Ovary (tissue), 9 donors: ENCODE data around the gene MPV17L2. TPM values are rescaled to one million over a fixed set of nuclear protein-coding genes. Genes with fewer than 3 reads are reported as not detected.
"Not testable (repeated sequence)": the region's sequence is repeated elsewhere in the genome, so short reads cannot be mapped to it uniquely, and the experiment has no call there.

Experiments used
- DNase-seq, 5 donors: peaks; one replicate each; pipeline ENCODE4 v3.0.0-alpha.2; 2019 to 2020
- H3K27ac ChIP-seq, 2 donors: fragments of 200-600 bp; one replicate each; pipeline versions ENCODE4 v1.5.1 to v1.8.0; 2019 to 2022
- H3K27me3 ChIP-seq: fragments of 200-600 bp; one replicate; pipeline ENCODE4 v1.8.0; 2022
- H3K36me3 ChIP-seq: fragments of 200-600 bp; sonication (generic); one replicate; pipeline ENCODE4 v1.5.1; 2019
- H3K4me1 ChIP-seq: one replicate; pipeline ENCODE4 v1.8.1; 2013; ENCODE audit warnings: mild to moderate bottlenecking, moderate library complexity; ENCODE audit not compliant: insufficient read depth
- H3K4me3 ChIP-seq: fragments of 200-600 bp; sonication (generic); one replicate; pipeline ENCODE4 v1.5.1; 2017
- H3K9me3 ChIP-seq, 2 donors: fragments of 200-600 bp in 1 of 2; sonication (generic) in 1 of 2; one replicate each; pipeline versions ENCODE4 v1.5.1 to v1.8.1; 2013 to 2019; ENCODE audit warnings: mild to moderate bottlenecking in 1 of 2, moderate library complexity in 1 of 2
- EP300 ChIP-seq: sonication (generic); formaldehyde crosslinking; IDR thresholded peaks from one replicate; pipeline ENCODE4 v1.6.1; 2017; ENCODE audit warnings: antibody characterized with exemption
- POLR2A ChIP-seq: fragments of 450-650 bp; IDR thresholded peaks from one replicate; pipeline ENCODE4 v1.6.1; 2017; ENCODE audit warnings: antibody characterized with exemption, mild to moderate bottlenecking, moderate library complexity
- WGBS, 3 donors: extraction: QIAGEN DNeasy Blood & Tissue Kit in 1 of 3; methylation state at CpG; one replicate each; pipeline versions ENCODE4 v1.1.5 to v1.1.7; 2013 to 2017; 5-methylcytosine and 5-hydroxymethylcytosine counted together
- intact Hi-C, 4 donors: fragments of 100-400 bp; cut with DNase I; formaldehyde crosslinking; loops; one replicate each; pipeline versions ENCODE4 v1.11.0 to v1.15.1; 2022 to 2023
- polyA plus RNA-seq, 2 donors: library from polyadenylated mRNA; stranded (reverse); fragments of 200-250 nt in 1 of 2; fragments of 350-450 nt in 1 of 2; fragmentation: Illumina TruSeq in 1 of 2; extraction: RNeasy Lipid Tissue Mini Kit (QIAGEN cat#74804) in 1 of 2; gene quantifications; one replicate each; pipeline ENCODE4 v1.2.3, GENCODE V29; 2013 to 2014
- total RNA-seq, 7 donors: library from RNA; depleted of rRNA in 2 of 7; stranded (reverse); fragments of >200 nt in 2 of 7; fragmentation: NEBNext Ultra II Directional in 3 of 7; extraction: Animal tissue kit (Norgen Biotek cat#: 25700) in 3 of 7; gene quantifications; one replicate each; pipeline versions ENCODE4 v1.1.0 to v1.2.4, GENCODE V29; 2016 to 2023
- TF ChIP-seq, protein P1 (sequence below), 3 donors: fragments of 450-650 bp in 2 of 3; fragments of 200-600 bp in 1 of 3; IDR thresholded peaks; one replicate each; pipeline versions ENCODE4 v1.5.1 to v1.8.0; 2016 to 2022; ENCODE audit warnings: antibody characterized with exemption in 3 of 3, mild to moderate bottlenecking in 1 of 3
- donor health status: DM: no; HTN: no; CAD: no; lungs with moderate emphysema.
- donor health status: DM: no; HTN: no; CAD: no.
- donor health status: Bipolar disorder and iron deficiency.
- donor health status: DM: yes; HTN: yes; CAD: no.
- donor health status: DM: no; HTN: no; CAD: no.
- donor health status: DM: yes; HTN: yes; CAD: no.

MPV17L2 gene
- total and polyA plus RNA-seq, 9 donors: 3.5 to 15.2 (median 8.6) TPM

DNA sequence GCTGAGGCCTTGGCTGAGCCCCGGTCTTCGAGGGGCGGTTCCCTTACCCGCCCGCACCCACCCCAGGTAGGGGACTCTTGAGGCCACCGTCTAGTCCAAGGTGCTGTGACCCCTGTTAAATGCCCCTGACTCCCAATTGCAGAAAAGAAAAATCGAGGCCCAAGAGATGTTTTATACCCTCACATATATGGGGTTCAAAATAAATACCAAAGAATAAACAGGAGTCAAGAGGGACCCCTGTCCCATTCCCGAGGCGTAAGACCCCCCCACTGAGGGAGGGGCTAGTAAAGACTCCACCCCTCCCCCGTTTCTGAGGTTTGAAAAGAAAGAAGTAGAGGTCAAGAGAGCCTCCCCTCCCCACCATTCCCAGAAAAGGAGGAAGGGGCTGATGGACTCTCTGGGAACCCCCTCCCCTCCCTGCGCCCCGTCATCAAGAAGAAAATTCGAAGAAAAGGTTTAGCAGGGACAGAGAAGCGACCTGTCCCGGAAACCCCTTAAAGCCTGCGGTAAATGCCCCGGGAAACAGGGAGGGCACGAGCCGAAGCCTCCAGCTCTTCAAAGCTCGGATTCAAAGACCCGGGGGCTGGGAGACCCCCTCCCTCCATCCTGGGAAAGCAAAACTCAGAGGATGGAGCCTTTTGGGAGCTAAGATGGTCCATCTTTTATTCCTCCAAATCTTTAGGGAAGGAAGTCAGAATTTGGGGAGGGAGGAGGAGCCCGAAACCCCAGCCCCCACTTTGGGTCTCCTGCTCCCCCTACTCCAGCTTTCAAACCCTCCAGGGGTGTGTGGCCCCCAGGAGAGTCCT is 11.6 kb downstream of the MPV17L2 start:
- DNase-seq: peak; percentile 77 to 88 (median 85)
- H3K36me3 ChIP-seq: no peaks in the 10 kb centered on the region
- H3K27me3 ChIP-seq: no peaks in the 10 kb centered on the region
- TF ChIP-seq, protein P1, sequence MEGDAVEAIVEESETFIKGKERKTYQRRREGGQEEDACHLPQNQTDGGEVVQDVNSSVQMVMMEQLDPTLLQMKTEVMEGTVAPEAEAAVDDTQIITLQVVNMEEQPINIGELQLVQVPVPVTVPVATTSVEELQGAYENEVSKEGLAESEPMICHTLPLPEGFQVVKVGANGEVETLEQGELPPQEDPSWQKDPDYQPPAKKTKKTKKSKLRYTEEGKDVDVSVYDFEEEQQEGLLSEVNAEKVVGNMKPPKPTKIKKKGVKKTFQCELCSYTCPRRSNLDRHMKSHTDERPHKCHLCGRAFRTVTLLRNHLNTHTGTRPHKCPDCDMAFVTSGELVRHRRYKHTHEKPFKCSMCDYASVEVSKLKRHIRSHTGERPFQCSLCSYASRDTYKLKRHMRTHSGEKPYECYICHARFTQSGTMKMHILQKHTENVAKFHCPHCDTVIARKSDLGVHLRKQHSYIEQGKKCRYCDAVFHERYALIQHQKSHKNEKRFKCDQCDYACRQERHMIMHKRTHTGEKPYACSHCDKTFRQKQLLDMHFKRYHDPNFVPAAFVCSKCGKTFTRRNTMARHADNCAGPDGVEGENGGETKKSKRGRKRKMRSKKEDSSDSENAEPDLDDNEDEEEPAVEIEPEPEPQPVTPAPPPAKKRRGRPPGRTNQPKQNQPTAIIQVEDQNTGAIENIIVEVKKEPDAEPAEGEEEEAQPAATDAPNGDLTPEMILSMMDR (IDR thresholded peaks at IDR 0.05): peak in 1 of 3 donors; percentile 7
- TF ChIP-seq EP300 (no peak), POLR2A (peak; percentile 65)
- H3K9me3 ChIP-seq: no peaks in the 10 kb centered on the region
- peak overlapping the region; percentile 61 for H3K4me3 ChIP-seq
- 0 to 1% (median 0%) methylated on average over 22 of the region's 22 CpGs for WGBS, 3 donors
- intact Hi-C loops: loop anchor here in 2 of 4 donors (5.0 to 10.0 kb wide), 2 partner anchors 123 to 210 kb away; partner anchors contain the start of gene SSBP4 (in 1 of the 2)
- H3K27ac ChIP-seq: peak overlapping the region; percentile 93 to 97
- peaks cover 12% of the 10 kb centered on the region for H3K4me1 ChIP-seq

DNA sequence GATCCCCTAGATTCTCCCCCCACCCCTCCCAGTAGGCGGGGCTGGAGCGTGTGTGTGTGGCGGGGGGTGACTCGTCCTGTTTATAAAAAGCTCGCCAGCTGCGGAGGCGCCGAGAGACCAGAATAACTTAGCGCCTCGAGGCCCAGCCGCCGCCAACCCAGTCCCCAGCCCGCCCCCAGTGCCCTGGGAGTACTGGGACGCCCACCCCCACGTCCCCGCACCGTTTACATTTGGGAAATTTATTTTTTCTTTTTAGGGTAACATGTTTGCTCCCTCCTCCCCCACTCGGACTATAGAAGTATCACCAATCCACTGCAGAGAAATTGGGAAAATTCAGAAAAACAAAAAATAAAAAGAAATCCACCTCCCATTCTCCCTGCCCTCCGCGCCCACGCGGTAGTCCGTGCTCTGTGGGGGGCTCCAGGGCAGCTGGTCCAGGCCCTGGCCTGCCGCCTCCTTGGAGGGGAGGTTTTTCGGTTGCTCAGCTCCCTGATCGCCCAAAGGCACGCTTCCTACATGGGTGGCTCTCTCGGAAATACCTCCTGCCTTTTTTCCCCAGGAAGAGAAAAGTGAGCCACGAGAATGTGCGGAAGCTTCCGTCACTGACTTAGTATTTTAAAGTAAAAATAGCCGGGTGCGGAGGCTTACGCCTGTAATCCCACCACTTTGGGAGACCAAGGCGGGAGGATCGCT is 12.3 kb downstream of the MPV17L2 start:
- no peaks in the 10 kb centered on the region for H3K27me3 ChIP-seq
- WGBS, 3 donors: 5 to 6% (median 5%) methylated on average over 34 to 36 of the region's 36 CpGs
- H3K27ac ChIP-seq: peak overlapping the region; percentile 93 to 97
- no peaks in the 10 kb centered on the region for H3K9me3 ChIP-seq
- H3K4me1 ChIP-seq: peaks cover 12% of the 10 kb centered on the region
- H3K36me3 ChIP-seq: no peaks in the 10 kb centered on the region
- intact Hi-C loops: loop anchor here in 1 of 4 donors (10.0 kb wide), 1 partner anchor 209 kb away; the partner anchor contains the start of gene SSBP4
- no peak for TF ChIP-seq EP300
- TF ChIP-seq, protein P1 (IDR thresholded peaks at IDR 0.05): peak in 1 of 3 donors; percentile 15
- DNase-seq: peak; percentile 92 to 93 (median 92)
- H3K4me3 ChIP-seq: peak overlapping the region; percentile 61

- no peaks in the 10 kb centered on the region for H3K9me3 ChIP-seq
- H3K27ac ChIP-seq: peak overlapping the region; percentile 93 to 97
- DNase-seq: no peak
- intact Hi-C loops: loop anchor here in 1 of 4 donors (10.0 kb wide), 1 partner anchor 209 kb away; the partner anchor contains the start of gene SSBP4
- peak overlapping the region; percentile 61 for H3K4me3 ChIP-seq
- WGBS, 3 donors: 60 to 68% (median 68%) methylated on average over 12 of the region's 12 CpGs
- TF ChIP-seq EP300 (no peak), POLR2A (no peak)
- H3K27me3 ChIP-seq: no peaks in the 10 kb centered on the region
- peaks cover 12% of the 10 kb centered on the region for H3K4me1 ChIP-seq
- H3K36me3 ChIP-seq: no peaks in the 10 kb centered on the region
These were observed 13.0 kb downstream of the MPV17L2 start for GRCh38 chr19:18206018-18206417.

DNA sequence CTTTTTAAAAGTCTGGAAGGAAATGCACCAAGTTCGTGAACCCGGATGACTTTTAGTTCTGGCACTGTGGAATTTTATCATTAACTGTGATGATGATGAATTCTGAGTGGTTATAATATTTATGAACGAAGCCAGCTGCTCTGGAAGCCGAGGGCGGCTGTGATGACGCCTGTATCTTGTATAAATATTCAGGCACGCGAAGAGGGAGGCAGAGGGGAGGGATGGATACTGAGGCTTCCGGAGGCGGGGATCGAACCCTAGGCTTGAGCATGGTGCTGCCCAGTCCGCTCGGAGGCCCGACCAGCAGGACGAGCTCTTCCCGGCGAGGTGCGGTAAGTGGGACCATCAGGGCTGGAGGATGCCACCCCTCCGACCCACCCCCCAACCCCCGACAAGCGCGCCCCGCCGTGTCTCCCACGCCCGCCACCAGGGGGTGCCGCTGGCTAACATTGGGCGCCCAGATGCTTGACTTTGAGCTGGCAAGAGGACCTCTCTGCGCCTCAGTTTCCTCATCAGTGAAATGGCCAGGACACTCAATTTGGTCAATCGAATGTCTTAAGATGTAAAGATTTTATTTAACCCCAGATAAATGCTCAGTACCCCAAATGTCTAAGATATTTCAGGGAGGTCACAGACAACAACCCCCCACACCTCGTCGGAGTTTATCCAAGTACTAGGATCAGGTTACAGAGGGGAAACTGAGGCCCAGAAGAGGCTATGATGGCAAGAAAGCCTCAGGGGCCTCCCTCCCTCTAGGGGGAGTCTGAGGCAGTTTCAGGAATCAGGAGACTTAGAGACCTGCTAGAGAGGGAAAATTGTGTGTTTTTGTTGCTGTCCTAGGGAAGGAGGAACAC is 15.3 kb downstream of the MPV17L2 start:
- TF ChIP-seq, protein P1 (IDR thresholded peaks at IDR 0.05): peak in 2 of 3 donors; percentile 20 to 33
- no peak for TF ChIP-seq POLR2A
- peak; percentile 57 to 80 (median 76) for DNase-seq
- Histone ChIP-seq H3K27ac (no peak overlapping the region), H3K4me1 (peaks cover 2% of the 10 kb centered on the region), H3K27me3 (no peaks in the 10 kb centered on the region), H3K4me3 (no peak overlapping the region), H3K36me3 (no peaks in the 10 kb centered on the region), H3K9me3 (no peaks in the 10 kb centered on the region)
- WGBS, 3 donors: 8 to 10% (median 8%) methylated on average over 31 to 32 of the region's 32 CpGs
- intact Hi-C loops: loop anchor here in 1 of 4 donors (10.0 kb wide), 1 partner anchor 206 kb away; the partner anchor contains the start of gene SSBP4

GRCh38 chr19:18209912-18210311 is 16.9 kb downstream of the MPV17L2 start:
- DNase-seq, H3K27ac ChIP-seq, H3K36me3 ChIP-seq, H3K4me1 ChIP-seq, H3K9me3 ChIP-seq, H3K27me3 ChIP-seq, H3K4me3 ChIP-seq: not testable (repeated sequence)
- intact Hi-C loops: loop anchor here in 3 of 4 donors (5.0 to 10.0 kb wide), 3 partner anchors 37 to 205 kb away; partner anchors contain the start of gene SSBP4 (in 1 of the 3)
- WGBS, 3 donors: 77 to 86% (median 81%) methylated on average over 5 of the region's 5 CpGs
